HepG2 (cell line): ENCODE measurements around the gene TUBB. TPM values are rescaled to one million over a fixed set of nuclear protein-coding genes. Genes with fewer than 3 reads are reported as not detected.
A peak's percentile ranks its signal among the peaks of the same experiment; 100 is the strongest.

Source experiments
- E2F2 ChIP-seq: sonication (generic); formaldehyde crosslinking; IDR thresholded peaks from 2 replicates; pipeline ENCODE4 v1.4.0; 2020; ENCODE audit warnings: missing genetic modification reagents, borderline replicate concordance
- EED ChIP-seq: sonication (generic); formaldehyde crosslinking; IDR thresholded peaks from 2 replicates; pipeline ENCODE4 v1.5.0; 2020; ENCODE audit warnings: mild to moderate bottlenecking, missing genetic modification reagents
- NCOR1 ChIP-seq: fragments of 200-600 bp; sonication (generic); IDR thresholded peaks from 2 replicates; pipeline ENCODE4 v1.7.0; 2017; ENCODE audit warnings: antibody characterized with exemption, low read length, borderline replicate concordance
- PHF21A ChIP-seq: sonication (generic); formaldehyde crosslinking; IDR thresholded peaks from 2 replicates; pipeline ENCODE4 v1.5.0; 2020; ENCODE audit warnings: mild to moderate bottlenecking, missing genetic modification reagents
- PRDM10 ChIP-seq: sonication (generic); formaldehyde crosslinking; IDR thresholded peaks from 2 replicates; pipeline ENCODE4 v1.4.0; 2020; ENCODE audit warnings: low read depth, missing genetic modification reagents
- SAFB2 ChIP-seq: sonication (generic); formaldehyde crosslinking; IDR thresholded peaks from 2 replicates; pipeline ENCODE4 v1.5.1; 2020; ENCODE audit warnings: missing genetic modification reagents, low read depth, mild to moderate bottlenecking, borderline replicate concordance
- XBP1 ChIP-seq: sonication (generic); formaldehyde crosslinking; IDR thresholded peaks from 2 replicates; pipeline ENCODE4 v1.5.0; 2020; ENCODE audit warnings: missing genetic modification reagents
- ZNF570 ChIP-seq: sonication (generic); formaldehyde crosslinking; IDR thresholded peaks from 2 replicates; pipeline ENCODE4 v1.4.0; 2020; ENCODE audit warnings: mild to moderate bottlenecking, missing genetic modification reagents, borderline replicate concordance
- ZNF777 ChIP-seq: sonication (generic); formaldehyde crosslinking; IDR thresholded peaks from 2 replicates; pipeline ENCODE4 v1.4.0; 2020; ENCODE audit warnings: missing genetic modification reagents
- polyA plus RNA-seq, 8 experiments: library from polyadenylated mRNA; depleted of rRNA in 3 of 8; stranded (reverse) in 7 of 8; unstranded in 1 of 8; fragments of >200 nt; fragmentation: Illumina TruSeq in 4 of 8; extraction: Trizol in 4 of 8; gene quantifications; 2 replicates each; pipeline versions ENCODE4 v1.2.1 to v1.2.3, GENCODE V29; 2011 to 2016; ENCODE audit warnings: low read depth in 4 of 8, missing spikeins in 1 of 8, mixed read lengths in 1 of 8; ENCODE audit not compliant: insufficient read depth in 1 of 8
- total RNA-seq, 5 experiments: library from RNA; depleted of rRNA; stranded (reverse); fragments of >200 nt; fragmentation: Illumina TruSeq; extraction: Trizol; gene quantifications; 2 replicates each; pipeline ENCODE4 v1.2.3, GENCODE V29; 2016; ENCODE audit warnings: low read depth in 1 of 5
- TF ChIP-seq, protein P1 (sequence below): sonication (generic); formaldehyde crosslinking; IDR thresholded peaks from 2 replicates; pipeline ENCODE4 v1.4.0; 2020; ENCODE audit warnings: mild to moderate bottlenecking, missing genetic modification reagents, borderline replicate concordance
- TF ChIP-seq, protein P2 (sequence below): sonication (generic); formaldehyde crosslinking; IDR thresholded peaks from 2 replicates; pipeline ENCODE4 v1.4.0; 2020; ENCODE audit warnings: missing genetic modification reagents, borderline replicate concordance
- TF ChIP-seq, protein P3 (sequence below): sonication (generic); formaldehyde crosslinking; IDR thresholded peaks from 2 replicates; pipeline ENCODE4 v1.4.0; 2020; ENCODE audit warnings: missing genetic modification reagents, borderline replicate concordance

The TUBB gene
- total and polyA plus RNA-seq, 2 of the 13 experiments (the other 11 are each of a cell fraction or from before 2014, with no cell fraction given), result 911 to 1,163 TPM

- peak; percentile 80 for TF ChIP-seq PRDM10
- TF ChIP-seq, protein P1, sequence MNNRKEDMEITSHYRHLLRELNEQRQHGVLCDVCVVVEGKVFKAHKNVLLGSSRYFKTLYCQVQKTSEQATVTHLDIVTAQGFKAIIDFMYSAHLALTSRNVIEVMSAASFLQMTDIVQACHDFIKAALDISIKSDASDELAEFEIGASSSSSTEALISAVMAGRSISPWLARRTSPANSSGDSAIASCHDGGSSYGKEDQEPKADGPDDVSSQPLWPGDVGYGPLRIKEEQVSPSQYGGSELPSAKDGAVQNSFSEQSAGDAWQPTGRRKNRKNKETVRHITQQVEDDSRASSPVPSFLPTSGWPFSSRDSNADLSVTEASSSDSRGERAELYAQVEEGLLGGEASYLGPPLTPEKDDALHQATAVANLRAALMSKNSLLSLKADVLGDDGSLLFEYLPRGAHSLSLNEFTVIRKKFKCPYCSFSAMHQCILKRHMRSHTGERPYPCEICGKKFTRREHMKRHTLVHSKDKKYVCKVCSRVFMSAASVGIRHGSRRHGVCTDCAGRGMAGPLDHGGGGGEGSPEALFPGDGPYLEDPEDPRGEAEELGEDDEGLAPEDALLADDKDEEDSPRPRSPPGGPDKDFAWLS (CRISPR knock-in tag), result no peak
- TF ChIP-seq XBP1, result no peak
- TF ChIP-seq E2F2 (CRISPR knock-in tag), result 0 out of 2 replicates have a peak, but pooled peaks have one; percentile 20
- no peak for TF ChIP-seq ZNF777
- TF ChIP-seq ZNF570, result no peak
- TF ChIP-seq, protein P2, sequence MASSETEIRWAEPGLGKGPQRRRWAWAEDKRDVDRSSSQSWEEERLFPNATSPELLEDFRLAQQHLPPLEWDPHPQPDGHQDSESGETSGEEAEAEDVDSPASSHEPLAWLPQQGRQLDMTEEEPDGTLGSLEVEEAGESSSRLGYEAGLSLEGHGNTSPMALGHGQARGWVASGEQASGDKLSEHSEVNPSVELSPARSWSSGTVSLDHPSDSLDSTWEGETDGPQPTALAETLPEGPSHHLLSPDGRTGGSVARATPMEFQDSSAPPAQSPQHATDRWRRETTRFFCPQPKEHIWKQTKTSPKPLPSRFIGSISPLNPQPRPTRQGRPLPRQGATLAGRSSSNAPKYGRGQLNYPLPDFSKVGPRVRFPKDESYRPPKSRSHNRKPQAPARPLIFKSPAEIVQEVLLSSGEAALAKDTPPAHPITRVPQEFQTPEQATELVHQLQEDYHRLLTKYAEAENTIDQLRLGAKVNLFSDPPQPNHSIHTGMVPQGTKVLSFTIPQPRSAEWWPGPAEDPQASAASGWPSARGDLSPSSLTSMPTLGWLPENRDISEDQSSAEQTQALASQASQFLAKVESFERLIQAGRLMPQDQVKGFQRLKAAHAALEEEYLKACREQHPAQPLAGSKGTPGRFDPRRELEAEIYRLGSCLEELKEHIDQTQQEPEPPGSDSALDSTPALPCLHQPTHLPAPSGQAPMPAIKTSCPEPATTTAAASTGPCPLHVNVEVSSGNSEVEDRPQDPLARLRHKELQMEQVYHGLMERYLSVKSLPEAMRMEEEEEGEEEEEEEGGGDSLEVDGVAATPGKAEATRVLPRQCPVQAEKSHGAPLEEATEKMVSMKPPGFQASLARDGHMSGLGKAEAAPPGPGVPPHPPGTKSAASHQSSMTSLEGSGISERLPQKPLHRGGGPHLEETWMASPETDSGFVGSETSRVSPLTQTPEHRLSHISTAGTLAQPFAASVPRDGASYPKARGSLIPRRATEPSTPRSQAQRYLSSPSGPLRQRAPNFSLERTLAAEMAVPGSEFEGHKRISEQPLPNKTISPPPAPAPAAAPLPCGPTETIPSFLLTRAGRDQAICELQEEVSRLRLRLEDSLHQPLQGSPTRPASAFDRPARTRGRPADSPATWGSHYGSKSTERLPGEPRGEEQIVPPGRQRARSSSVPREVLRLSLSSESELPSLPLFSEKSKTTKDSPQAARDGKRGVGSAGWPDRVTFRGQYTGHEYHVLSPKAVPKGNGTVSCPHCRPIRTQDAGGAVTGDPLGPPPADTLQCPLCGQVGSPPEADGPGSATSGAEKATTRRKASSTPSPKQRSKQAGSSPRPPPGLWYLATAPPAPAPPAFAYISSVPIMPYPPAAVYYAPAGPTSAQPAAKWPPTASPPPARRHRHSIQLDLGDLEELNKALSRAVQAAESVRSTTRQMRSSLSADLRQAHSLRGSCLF (CRISPR knock-in tag), result no peak
- TF ChIP-seq, protein P3, sequence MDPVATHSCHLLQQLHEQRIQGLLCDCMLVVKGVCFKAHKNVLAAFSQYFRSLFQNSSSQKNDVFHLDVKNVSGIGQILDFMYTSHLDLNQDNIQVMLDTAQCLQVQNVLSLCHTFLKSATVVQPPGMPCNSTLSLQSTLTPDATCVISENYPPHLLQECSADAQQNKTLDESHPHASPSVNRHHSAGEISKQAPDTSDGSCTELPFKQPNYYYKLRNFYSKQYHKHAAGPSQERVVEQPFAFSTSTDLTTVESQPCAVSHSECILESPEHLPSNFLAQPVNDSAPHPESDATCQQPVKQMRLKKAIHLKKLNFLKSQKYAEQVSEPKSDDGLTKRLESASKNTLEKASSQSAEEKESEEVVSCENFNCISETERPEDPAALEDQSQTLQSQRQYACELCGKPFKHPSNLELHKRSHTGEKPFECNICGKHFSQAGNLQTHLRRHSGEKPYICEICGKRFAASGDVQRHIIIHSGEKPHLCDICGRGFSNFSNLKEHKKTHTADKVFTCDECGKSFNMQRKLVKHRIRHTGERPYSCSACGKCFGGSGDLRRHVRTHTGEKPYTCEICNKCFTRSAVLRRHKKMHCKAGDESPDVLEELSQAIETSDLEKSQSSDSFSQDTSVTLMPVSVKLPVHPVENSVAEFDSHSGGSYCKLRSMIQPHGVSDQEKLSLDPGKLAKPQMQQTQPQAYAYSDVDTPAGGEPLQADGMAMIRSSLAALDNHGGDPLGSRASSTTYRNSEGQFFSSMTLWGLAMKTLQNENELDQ, result no peak
- TF ChIP-seq SAFB2 (CRISPR knock-in tag), result no peak
- peak; percentile 86; the same call in 1 of the 2 replicates for TF ChIP-seq EED
- peak; percentile 80 for TF ChIP-seq PHF21A (CRISPR knock-in tag)
- TF ChIP-seq NCOR1, result peak; percentile 63; the same call in 1 of the 2 replicates
Measured at GRCh38 chr6:30769088-30769852, 49.1 kb downstream of the TUBB start (continued).
